Measurements from ENCODE around the gene KLF12.

KLF12 gene

GRCh38 chr13:74154981-74155380 lies 20.8 kb upstream of the KLF12 start:
- Histone ChIP-seq H3K4me2 (ENCODE audit: low read depth, low read length) (no peak overlapping the region), H4K20me1 (ENCODE audit: insufficient read depth, low read length) (no peaks in the 10 kb centered on the region), H3K9ac (ENCODE audit: low read length) (no peak overlapping the region), H3K79me2 (ENCODE audit: low read length) (no peaks in the 10 kb centered on the region), H3K9me3 (replicated peaks; ENCODE audit: insufficient read depth, low read length) (no peaks in the 10 kb centered on the region), H3F3A (ENCODE audit: insufficient read depth, low read length) (no peaks in the 10 kb centered on the region), H3K4me1 (ENCODE audit: low read length) (no peaks in the 10 kb centered on the region), H3K27me3 (replicated peaks; ENCODE audit: insufficient read depth, low read length) (no peaks in the 10 kb centered on the region), H3K9me2 (replicated peaks; ENCODE audit: insufficient read depth, low read length) (no peaks in the 10 kb centered on the region), H3K36me3 (replicated peaks; ENCODE audit: insufficient read depth, low read length) (no peaks in the 10 kb centered on the region), H2AFZ (ENCODE audit: low read length) (no peak overlapping the region), H3K4me3 (ENCODE audit: low read length) (no peak overlapping the region), H3K27ac (ENCODE audit: low read length) (no peak overlapping the region)
- DNase-seq = no peak
- TF ChIP-seq CTCF (IDR thresholded peaks at IDR 0.05; ENCODE audit: low read length) = no peak
- TF ChIP-seq EZH2 (optimal IDR thresholded peaks at IDR 0.05; ENCODE audit: low read depth, low read length) = no peak
- TF ChIP-seq EZH2phosphoT487 (IDR thresholded peaks at IDR 0.05; ENCODE audit: low read length) = no peak

DNA sequence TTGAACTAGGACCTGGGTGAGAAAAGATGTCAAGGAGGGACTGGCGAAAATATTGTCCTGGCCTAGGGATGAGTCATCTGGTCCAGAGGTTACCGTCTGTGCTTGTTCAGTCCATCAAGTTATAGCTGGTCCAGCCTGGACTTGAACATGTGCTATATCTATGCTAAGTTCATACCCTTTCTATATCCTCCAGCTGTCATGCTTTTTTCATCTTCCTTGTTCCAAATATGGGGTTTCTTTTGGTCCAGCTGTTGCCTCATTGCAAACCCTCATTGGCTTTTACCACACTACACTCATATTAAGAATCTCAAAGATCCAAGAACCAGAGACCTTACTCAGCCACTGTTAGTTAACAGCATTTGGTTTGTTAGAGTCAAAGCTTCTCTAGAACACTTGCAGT lies 19.1 kb upstream of the KLF12 start:
- H3K4me3 ChIP-seq (ENCODE audit: low read length) = no peak overlapping the region
- H3K9me3 ChIP-seq (replicated peaks; ENCODE audit: insufficient read depth, low read length) = no peaks in the 10 kb centered on the region
- no peaks in the 10 kb centered on the region for H3K4me1 ChIP-seq (ENCODE audit: low read length)
- no peak overlapping the region for H3K9ac ChIP-seq (ENCODE audit: low read length)
- H2AFZ ChIP-seq (ENCODE audit: low read length) = no peak overlapping the region
- H3K36me3 ChIP-seq (replicated peaks; ENCODE audit: insufficient read depth, low read length) = no peaks in the 10 kb centered on the region
- no peak overlapping the region for H3K27ac ChIP-seq (ENCODE audit: low read length)
- no peak for DNase-seq
- H3K27me3 ChIP-seq (replicated peaks; ENCODE audit: insufficient read depth, low read length) = no peaks in the 10 kb centered on the region
- H3K9me2 ChIP-seq (replicated peaks; ENCODE audit: insufficient read depth, low read length) = no peaks in the 10 kb centered on the region
- H3K4me2 ChIP-seq (ENCODE audit: low read depth, low read length) = no peak overlapping the region
- H3F3A ChIP-seq (ENCODE audit: insufficient read depth, low read length) = no peaks in the 10 kb centered on the region
- TF ChIP-seq EZH2 (optimal IDR thresholded peaks at IDR 0.05; ENCODE audit: low read depth, low read length) (no peak), EZH2phosphoT487 (IDR thresholded peaks at IDR 0.05; ENCODE audit: low read length) (no peak), CTCF (IDR thresholded peaks at IDR 0.05; ENCODE audit: low read length) (no peak)
- H3K79me2 ChIP-seq (ENCODE audit: low read length) = no peaks in the 10 kb centered on the region
- H4K20me1 ChIP-seq (ENCODE audit: insufficient read depth, low read length) = no peaks in the 10 kb centered on the region

DNA sequence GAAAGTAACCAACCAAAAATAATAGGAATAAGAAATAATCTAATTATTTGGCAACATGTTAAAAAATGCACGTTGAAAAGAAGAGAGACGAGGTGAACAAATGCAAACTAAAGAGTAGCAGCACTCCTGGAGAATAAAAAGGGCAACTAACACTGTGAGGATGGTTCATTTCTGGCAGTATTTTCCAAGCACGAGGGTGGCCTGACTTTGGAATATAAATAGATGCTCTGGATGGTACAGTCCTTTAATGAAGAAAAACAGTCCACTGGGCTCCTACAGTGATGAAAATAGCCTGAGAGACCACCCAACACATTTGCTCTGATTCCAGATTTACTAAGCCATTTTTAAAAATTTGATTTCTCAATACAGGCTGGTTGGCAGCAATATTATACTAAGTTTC lies 17.7 kb upstream of the KLF12 start:
- H3K9ac ChIP-seq (ENCODE audit: low read length) = no peak overlapping the region
- H3K79me2 ChIP-seq (ENCODE audit: low read length) = no peaks in the 10 kb centered on the region
- H2AFZ ChIP-seq (ENCODE audit: low read length) = no peak overlapping the region
- no peak for DNase-seq
- no peaks in the 10 kb centered on the region for H3K27me3 ChIP-seq (replicated peaks; ENCODE audit: insufficient read depth, low read length)
- no peaks in the 10 kb centered on the region for H3K9me3 ChIP-seq (replicated peaks; ENCODE audit: insufficient read depth, low read length)
- H3K27ac ChIP-seq (ENCODE audit: low read length) = no peak overlapping the region
- H3K36me3 ChIP-seq (replicated peaks; ENCODE audit: insufficient read depth, low read length) = no peaks in the 10 kb centered on the region
- H3K4me1 ChIP-seq (ENCODE audit: low read length) = no peaks in the 10 kb centered on the region
- H3F3A ChIP-seq (ENCODE audit: insufficient read depth, low read length) = no peaks in the 10 kb centered on the region
- no peak overlapping the region for H3K4me3 ChIP-seq (ENCODE audit: low read length)
- H3K4me2 ChIP-seq (ENCODE audit: low read depth, low read length) = no peak overlapping the region
- no peak for TF ChIP-seq EZH2phosphoT487 (IDR thresholded peaks at IDR 0.05; ENCODE audit: low read length)
- no peak for TF ChIP-seq EZH2 (optimal IDR thresholded peaks at IDR 0.05; ENCODE audit: low read depth, low read length)
- no peak for TF ChIP-seq CTCF (IDR thresholded peaks at IDR 0.05; ENCODE audit: low read length)
- H4K20me1 ChIP-seq (ENCODE audit: insufficient read depth, low read length) = no peaks in the 10 kb centered on the region
- H3K9me2 ChIP-seq (replicated peaks; ENCODE audit: insufficient read depth, low read length) = no peaks in the 10 kb centered on the region
